SJSA1 (cell line): ENCODE measurements around the gene SHB. TPM values are rescaled to one million over a fixed set of nuclear protein-coding genes. Genes with fewer than 3 reads are reported as not detected.

Experiments
- DNase-seq, 2 experiments: peaks; one replicate each; pipeline ENCODE4 v3.0.0-alpha.2; 2015 to 2020; ENCODE audit warnings: low spot score in 2 of 2, low read depth in 1 of 2
- H3K27ac ChIP-seq: fragments of 250-450 bp; sonication (Bioruptor Pico); 2 replicates; pipeline ENCODE4 v1.5.1; 2020; ENCODE audit warnings: mild to moderate bottlenecking, moderate library complexity
- H3K27me3 ChIP-seq: fragments of 250-450 bp; sonication (Bioruptor Pico); replicated peaks from 2 replicates; pipeline ENCODE4 v1.5.1; 2020; ENCODE audit warnings: mild to moderate bottlenecking, moderate library complexity
- H3K36me3 ChIP-seq: fragments of 250-450 bp; sonication (Bioruptor Pico); 2 replicates; pipeline ENCODE4 v1.5.1; 2020; ENCODE audit warnings: mild to moderate bottlenecking
- H3K4me1 ChIP-seq: fragments of 250-450 bp; sonication (Bioruptor Pico); replicated peaks from 2 replicates; pipeline ENCODE4 v1.6.1; 2021; ENCODE audit warnings: mild to moderate bottlenecking
- H3K4me3 ChIP-seq: fragments of 250-450 bp; sonication (Bioruptor Pico); 2 replicates; pipeline ENCODE4 v1.5.1; 2020; ENCODE audit warnings: mild to moderate bottlenecking
- H3K9me3 ChIP-seq: fragments of 250-450 bp; sonication (Bioruptor Pico); replicated peaks from 2 replicates; pipeline ENCODE4 v1.5.1; 2020; ENCODE audit warnings: mild to moderate bottlenecking
- total RNA-seq: library from RNA; depleted of rRNA; stranded (reverse); fragments of >200 nt; shearing (Covaris generic); gene quantifications from 2 replicates; pipeline ENCODE4 v1.2.3, GENCODE V29; 2014

SHB gene
- total RNA-seq, 1 experiment from 2014 or later: 19.3 TPM

DNA sequence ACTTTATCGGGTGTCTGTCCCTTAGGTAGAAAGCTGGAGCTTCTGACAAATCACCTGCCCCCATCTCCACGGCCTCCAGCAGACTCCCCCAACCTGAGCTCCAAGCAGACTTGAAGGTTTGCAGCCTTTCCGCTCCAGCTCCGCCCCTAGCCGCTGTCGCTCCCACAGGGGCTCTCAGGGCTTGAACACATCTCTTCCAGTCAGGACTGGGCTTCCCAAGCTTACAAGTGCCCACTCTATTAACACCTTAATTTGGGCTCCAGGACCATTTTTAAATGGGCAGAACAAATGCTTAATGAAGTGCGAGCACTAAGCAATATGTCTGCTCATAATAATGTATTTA lies 147.9 kb downstream of the SHB start:
- Histone ChIP-seq H3K27me3 (no peaks in the 10 kb centered on the region), H3K9me3 (no peaks in the 10 kb centered on the region), H3K4me1 (peaks cover 5% of the 10 kb centered on the region), H3K27ac (no peak overlapping the region), H3K36me3 (peaks cover 21% of the 10 kb centered on the region), H3K4me3 (no peak overlapping the region)
- no peak for DNase-seq

DNA sequence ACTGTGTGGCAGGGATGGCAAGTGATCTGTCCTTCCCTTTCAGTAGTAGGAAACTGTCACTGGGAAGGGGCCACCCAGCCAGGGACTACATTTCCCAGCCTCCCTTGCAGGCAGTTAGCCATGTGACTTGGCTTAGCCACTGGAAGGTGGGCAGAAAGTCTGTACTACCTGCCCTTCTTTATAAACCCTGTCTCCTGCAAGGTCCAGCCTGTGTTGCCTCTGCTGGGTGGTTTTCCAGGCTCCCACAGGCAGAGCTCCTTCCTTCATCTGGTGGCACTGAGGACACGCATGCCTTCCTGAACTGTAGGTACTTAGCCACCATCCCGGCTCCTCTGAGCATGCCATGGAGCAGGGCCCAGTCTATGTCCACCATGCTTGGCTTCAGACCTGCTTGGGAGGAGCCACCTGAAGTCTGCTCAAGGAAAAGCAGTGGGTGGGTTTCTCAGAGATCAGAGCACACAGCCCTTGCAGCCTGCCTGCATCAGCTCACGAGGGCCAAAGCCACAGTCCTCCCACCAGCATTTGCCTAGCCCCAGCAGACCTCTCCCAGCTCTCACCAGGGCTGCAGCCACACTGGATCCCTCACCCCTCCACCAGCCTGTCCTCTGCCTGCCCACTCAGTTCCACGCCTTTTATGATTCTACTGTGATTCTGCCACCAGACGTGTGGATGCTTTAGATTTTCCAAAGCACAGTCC lies 148.4 kb downstream of the SHB start:
- H3K4me3 ChIP-seq: no peak overlapping the region
- no peak for DNase-seq
- H3K27ac ChIP-seq: no peak overlapping the region
- no peaks in the 10 kb centered on the region for H3K27me3 ChIP-seq
- H3K9me3 ChIP-seq: no peaks in the 10 kb centered on the region
- peaks cover 21% of the 10 kb centered on the region for H3K36me3 ChIP-seq
- H3K4me1 ChIP-seq: no peaks in the 10 kb centered on the region; the same call in 1 of the 2 replicates

DNA sequence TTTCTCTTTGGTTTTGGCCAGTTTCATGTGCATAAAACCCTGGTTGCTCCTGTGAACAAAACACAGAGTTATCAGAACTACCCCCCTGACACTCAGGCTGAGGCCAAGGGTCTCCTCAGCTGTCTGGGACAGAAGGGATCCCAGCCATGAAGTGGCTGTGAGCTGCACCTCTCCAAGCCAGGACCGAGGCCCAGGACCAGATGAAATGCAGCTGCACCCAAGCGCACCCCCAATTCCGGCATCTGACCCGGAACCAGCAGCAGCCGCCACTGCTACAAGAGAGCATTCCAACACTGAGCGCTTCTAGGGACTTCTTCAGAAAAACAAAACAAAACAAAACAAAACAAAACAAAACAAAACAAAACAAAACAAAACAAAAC lies 149.1 kb downstream of the SHB start:
- H3K4me1 ChIP-seq: no peaks in the 10 kb centered on the region
- no peak overlapping the region for H3K27ac ChIP-seq
- H3K36me3 ChIP-seq: peaks cover 21% of the 10 kb centered on the region
- H3K27me3 ChIP-seq: no peaks in the 10 kb centered on the region
- no peak overlapping the region for H3K4me3 ChIP-seq
- H3K9me3 ChIP-seq: no peaks in the 10 kb centered on the region
- DNase-seq: no peak

DNA sequence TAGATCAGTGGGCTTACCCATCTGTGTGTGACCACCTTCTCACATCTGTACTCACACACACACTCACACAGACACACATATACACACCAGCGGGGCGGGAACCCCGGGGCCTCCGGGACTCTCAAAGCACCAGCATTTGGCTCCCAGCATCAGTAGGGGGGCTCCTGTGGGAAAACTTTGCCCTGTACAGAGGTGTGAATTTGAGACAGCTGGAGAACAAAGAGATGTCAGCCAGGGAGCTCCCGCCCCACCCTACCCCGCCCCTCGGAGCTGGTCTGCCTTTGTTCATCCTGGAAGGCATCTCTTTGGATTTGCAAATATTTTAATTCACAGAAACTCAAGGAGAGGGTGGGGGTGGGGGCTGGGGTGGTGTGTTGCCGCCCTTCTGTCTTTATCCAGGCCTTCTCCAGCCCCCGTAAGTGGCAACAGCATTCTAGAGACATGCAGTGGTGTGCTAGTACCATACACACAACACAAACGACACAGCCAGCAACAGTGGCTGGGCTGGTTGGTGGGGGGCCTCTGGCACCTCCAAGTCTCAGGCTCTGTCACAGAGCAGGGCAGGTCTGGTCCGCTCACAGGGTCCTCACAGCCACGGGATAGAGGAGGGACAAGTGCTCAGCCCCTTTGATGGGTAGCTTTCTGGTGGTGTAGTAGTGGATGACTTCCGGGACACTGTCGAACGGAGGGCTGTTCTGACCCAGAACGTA lies 149.6 kb downstream of the SHB start:
- peaks cover 19% of the 10 kb centered on the region for H3K36me3 ChIP-seq
- no peaks in the 10 kb centered on the region for H3K27me3 ChIP-seq
- H3K4me3 ChIP-seq: no peak overlapping the region
- H3K27ac ChIP-seq: no peak overlapping the region
- H3K9me3 ChIP-seq: no peaks in the 10 kb centered on the region
- H3K4me1 ChIP-seq: no peaks in the 10 kb centered on the region
- DNase-seq: no peak

DNA sequence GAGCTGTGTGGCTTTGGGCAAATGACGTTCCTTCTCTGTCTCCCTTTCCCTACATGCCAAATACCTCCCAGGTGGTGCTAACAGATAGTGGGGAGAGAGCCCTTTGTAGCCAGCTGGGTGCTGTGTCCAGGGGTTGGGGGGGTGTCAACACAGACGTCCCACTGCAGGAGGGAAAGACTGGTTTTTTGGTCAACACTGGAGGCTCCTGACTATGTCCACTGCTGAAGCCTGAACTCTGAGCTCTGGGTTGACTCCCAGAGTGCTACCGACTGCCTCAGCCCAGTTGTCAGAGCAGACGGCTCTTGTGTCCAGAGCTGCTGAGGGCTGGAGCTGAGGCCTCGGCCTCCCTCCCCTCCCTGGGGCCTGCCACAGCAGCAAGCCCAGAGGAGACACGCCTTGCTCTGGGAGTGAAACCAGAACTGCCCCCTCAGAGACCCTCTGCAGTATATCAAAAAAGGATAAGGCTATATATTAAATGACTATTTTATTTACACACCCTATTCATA lies 150.3 kb downstream of the SHB start:
- Histone ChIP-seq H3K27me3 (no peaks in the 10 kb centered on the region), H3K36me3 (peaks cover 21% of the 10 kb centered on the region), H3K27ac (no peak overlapping the region), H3K9me3 (no peaks in the 10 kb centered on the region), H3K4me1 (peaks cover 4% of the 10 kb centered on the region), H3K4me3 (no peak overlapping the region)
- no peak for DNase-seq

DNA sequence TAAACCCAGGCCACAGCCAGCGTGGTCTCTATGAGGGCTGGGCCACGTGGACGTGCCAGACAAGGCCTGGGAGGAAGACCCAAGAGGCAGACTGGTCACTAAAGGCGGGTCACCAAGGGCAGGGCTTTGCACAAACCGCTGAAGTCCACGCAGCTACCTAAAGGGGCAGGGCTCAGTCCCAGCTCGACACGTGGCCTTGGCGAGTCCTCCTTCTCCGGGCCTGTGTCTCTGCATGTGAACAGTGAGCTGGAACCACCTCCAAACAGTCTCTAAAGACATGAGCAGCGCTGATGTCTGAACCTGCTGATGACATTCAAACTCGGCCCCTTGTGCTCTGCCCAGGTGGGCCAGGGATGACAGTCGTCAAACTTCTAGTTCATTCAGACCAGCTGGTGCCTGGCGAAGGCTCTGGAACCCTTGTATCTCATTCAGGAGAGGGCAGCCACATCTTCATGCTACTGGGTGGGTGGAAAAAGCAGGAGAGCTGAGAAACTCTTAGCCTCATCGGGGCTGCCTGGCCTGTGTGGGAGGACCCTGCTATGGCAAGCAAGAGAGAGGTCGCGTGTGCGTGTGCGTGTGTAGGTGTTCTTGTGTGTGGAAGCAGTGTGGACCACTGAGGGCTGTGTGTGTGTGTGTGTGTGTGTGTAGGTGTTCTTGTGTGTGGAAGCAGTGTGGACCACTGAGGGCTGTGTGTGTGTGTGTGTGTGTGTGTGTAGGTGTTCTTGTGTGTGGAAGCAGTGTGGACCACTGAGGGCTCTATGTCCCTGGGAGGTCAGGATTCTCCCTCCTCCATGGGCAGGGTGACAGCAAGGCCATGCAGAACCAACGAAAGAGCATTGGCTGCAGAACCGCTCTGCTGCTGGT lies 151.0 kb downstream of the SHB start:
- Histone ChIP-seq H3K4me3 (no peak overlapping the region), H3K27me3 (no peaks in the 10 kb centered on the region), H3K9me3 (no peaks in the 10 kb centered on the region), H3K27ac (no peak overlapping the region), H3K36me3 (peaks cover 20% of the 10 kb centered on the region), H3K4me1 (peaks cover 5% of the 10 kb centered on the region)
- no peak for DNase-seq

DNA sequence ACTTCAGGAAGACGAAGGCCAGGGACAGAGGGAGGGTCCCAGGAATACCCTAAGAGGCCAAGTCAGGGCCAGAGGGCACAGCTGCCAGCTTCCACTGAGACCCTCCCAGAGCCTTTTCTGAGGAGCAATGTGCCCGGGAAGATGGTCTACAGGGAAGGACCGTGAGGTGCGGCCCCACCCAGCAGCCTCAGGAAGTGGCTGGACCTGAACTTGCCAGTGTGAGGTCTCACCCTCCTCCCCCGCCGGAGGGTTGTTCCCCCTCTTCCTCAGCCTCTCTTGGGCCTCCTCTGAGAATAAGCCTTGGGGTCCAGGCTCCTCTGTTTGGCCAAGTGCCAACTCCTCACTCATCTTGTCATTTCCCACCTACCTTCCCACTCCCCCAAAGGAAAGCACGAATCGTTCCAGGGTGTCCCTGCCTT lies 151.7 kb downstream of the SHB start:
- DNase-seq: no peak
- no peaks in the 10 kb centered on the region for H3K27me3 ChIP-seq
- H3K4me1 ChIP-seq: peaks cover 5% of the 10 kb centered on the region
- no peak overlapping the region for H3K4me3 ChIP-seq
- no peak overlapping the region for H3K27ac ChIP-seq
- peaks cover 19% of the 10 kb centered on the region for H3K36me3 ChIP-seq
- H3K9me3 ChIP-seq: no peaks in the 10 kb centered on the region

DNA sequence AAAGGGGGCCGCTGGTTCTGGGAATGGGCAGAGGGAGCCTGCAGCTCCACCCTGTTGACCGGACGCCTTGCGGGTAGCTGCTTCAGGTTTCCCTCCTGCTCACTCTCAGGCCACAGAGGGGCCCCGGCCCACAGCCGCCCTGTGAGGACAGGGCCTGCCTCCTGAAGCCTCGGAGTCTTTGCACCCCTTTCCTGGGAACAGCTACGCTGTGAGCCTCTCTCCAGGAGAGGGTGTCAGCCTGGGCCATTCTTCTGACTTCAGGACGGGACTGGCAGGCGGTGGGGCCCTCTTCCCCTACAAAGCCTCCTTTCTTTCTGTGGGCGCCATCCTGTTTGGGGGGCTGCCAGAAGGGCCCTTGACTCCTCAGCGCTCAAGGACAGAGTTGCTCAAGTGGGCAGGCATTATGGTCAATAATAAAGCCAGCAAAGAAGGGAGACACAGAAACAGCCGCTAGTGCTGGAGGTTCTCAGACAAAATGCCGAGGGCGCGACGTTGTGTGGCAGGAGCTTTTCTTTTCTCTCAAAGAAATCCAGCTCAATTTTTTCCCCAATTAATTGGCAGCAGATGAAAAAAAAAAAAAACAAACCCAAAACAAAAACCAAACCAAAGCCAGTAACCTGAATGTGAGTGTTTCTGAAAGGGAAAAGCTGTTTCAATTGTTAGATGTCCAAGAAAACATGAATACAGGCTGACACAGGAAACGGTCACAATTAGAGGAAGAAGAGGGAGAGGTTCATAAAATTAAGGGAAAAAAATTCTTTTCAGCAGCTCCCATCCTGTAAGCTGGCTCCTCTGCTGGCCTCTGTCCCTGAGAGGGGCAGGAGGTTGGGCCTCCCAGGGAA lies 152.3 kb downstream of the SHB start:
- no peaks in the 10 kb centered on the region for H3K27me3 ChIP-seq
- peaks cover 5% of the 10 kb centered on the region for H3K4me1 ChIP-seq
- no peaks in the 10 kb centered on the region for H3K9me3 ChIP-seq
- peaks cover 19% of the 10 kb centered on the region for H3K36me3 ChIP-seq
- DNase-seq: no peak
- H3K27ac ChIP-seq: no peak overlapping the region
- no peak overlapping the region for H3K4me3 ChIP-seq

DNA sequence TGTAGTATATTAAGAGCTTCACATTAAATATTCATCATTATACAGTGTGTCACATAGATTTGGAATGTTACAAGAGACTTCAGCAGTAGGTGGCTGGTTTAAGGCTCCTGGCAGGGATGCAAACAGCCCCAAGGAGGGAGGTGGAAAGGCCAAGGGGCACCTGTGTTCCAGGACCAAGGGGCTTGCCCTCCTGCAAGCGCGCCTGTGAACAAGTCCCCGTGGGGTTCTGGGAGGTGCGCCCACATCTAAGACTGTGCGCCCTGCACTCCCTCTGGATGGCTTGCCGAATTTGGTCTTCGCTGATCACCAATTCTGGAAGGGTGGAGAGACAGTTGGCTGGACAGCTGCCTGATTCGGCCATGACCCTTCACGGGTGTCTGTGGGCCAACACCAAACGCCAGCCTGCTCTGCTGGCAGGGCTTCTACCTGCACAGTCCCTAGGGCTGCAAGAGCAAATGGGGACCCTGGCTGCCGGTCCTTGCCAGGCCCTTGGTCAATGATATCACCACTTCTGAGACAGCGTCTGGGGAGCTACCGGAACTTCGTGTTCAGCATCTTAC lies 153.0 kb downstream of the SHB start:
- no peak for DNase-seq
- peaks cover 19% of the 10 kb centered on the region for H3K36me3 ChIP-seq
- H3K9me3 ChIP-seq: no peaks in the 10 kb centered on the region

DNA sequence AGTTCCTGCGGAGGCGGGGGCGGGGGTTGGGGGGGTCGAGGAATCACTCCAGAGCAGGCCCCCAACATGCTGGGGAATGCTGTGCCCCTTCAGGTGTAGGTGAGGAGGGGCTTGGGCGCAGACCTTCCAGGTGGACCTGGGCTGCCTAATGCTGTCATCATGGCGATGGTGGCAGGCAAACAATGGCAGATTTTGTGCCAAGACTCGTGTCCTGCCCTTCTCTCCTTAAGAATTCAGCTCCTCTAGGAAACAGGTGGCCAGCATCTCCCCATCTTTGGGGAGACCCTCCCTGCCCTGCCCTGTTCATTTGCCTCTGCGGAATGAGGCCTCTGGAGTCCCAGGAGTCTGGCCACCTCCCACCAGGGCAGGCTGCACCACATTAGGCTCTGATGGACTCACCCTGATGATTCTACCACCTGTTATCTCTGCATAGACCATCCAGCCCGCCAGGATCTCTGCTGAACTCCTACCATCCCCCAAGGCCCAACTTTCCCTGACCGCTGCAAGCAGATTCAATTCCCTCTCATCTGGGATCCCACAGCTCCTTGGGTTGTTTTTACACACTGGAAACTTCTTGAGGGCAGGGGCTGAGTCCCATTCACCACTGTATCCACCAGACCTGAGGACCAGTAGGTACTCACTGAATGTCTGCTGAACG lies 154.2 kb downstream of the SHB start:
- no peak for DNase-seq
- no peak overlapping the region for H3K27ac ChIP-seq
- H3K36me3 ChIP-seq: peaks cover 19% of the 10 kb centered on the region
- H3K4me3 ChIP-seq: no peak overlapping the region
- no peaks in the 10 kb centered on the region for H3K9me3 ChIP-seq
- H3K4me1 ChIP-seq: peaks cover 5% of the 10 kb centered on the region
- H3K27me3 ChIP-seq: no peaks in the 10 kb centered on the region

More for the DNA sequence above, 153.0 kb downstream of the SHB start:
- no peak overlapping the region for H3K27ac ChIP-seq
- H3K4me1 ChIP-seq: peaks cover 5% of the 10 kb centered on the region
- H3K4me3 ChIP-seq: no peak overlapping the region
- H3K27me3 ChIP-seq: no peaks in the 10 kb centered on the region

DNA sequence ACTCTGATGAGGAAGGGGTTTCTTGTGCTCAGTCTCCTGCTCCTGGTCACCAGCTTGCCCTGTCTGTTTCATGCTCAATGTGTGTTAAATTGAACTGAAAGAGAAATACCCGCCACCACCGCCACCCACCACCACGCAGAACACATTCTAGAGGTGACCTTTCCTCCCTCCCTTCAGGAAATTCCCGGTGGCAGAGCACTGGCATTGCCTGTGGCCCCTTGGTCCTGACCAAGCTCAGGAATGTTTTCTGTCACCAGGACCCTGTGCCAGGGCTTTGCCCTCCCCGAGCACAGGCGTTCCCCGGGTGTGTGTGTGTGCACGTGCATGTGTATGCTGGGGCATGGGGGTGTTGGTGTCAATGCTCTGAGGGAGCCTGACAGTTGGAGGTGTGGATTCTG lies 154.9 kb downstream of the SHB start:
- Histone ChIP-seq H3K9me3 (no peaks in the 10 kb centered on the region), H3K27ac (no peak overlapping the region)

DNA sequence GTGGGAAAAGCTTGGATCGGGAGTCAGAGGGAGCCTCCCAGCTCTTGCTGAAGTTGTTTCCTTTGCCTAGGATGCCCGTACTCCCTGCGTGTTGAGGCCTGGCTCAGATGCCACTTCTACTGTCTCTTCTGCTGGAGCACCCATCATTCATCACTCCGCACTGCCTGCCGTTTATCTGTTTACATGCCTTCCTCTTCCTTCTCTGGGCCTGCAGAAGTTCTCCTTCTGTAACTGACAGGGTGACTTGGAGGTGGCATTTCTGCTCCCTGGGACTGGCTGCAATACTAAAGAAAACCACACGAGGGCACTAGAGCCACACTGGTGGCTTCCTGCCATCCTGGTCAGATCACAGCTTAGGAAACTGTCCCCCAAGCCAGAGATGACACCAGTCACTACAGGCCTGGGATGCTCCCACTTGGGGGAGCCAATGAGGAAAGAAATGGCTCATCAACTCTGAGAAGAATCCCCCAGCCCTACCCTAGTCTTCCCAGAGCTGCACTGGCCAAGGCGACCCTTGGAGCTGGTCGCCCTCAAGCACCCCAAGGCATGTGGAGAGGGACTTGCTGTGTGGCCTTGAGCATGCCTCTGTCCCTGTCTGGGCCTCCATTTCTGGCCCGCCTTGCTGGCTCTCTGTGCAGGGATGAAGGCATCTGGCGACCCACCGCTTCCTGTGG lies 155.4 kb downstream of the SHB start:
- Histone ChIP-seq H3K36me3 (peaks cover 16% of the 10 kb centered on the region), H3K27ac (no peak overlapping the region), H3K27me3 (no peaks in the 10 kb centered on the region), H3K4me3 (no peak overlapping the region), H3K9me3 (no peaks in the 10 kb centered on the region), H3K4me1 (peaks cover 5% of the 10 kb centered on the region)
- DNase-seq: peak; percentile 69 to 70

More for the DNA sequence above, 154.9 kb downstream of the SHB start:
- Histone ChIP-seq H3K4me3 (no peak overlapping the region), H3K36me3 (peaks cover 19% of the 10 kb centered on the region), H3K27me3 (no peaks in the 10 kb centered on the region), H3K4me1 (peaks cover 5% of the 10 kb centered on the region)
- no peak for DNase-seq
